Mononuclear cell (primary cell): ENCODE measurements around the gene TSHZ2. TPM values are rescaled to one million over a fixed set of nuclear protein-coding genes. Genes with fewer than 3 reads are reported as not detected.

Experiments used
- H3K27me3 ChIP-seq: 2 replicates; pipeline ENCODE4 v1.6.0; 2011; ENCODE audit warnings: low read length, control low read depth; ENCODE audit not compliant: insufficient read depth
- H3K4me1 ChIP-seq: 2 replicates; pipeline ENCODE4 v1.5.1; 2011; ENCODE audit warnings: mild to moderate bottlenecking, low read length, control low read depth; ENCODE audit not compliant: insufficient read depth
- H3K4me3 ChIP-seq: 2 replicates; pipeline ENCODE4 v1.5.1; 2011; ENCODE audit warnings: mild to moderate bottlenecking, low read length, moderate library complexity
- H3K9me3 ChIP-seq: 2 replicates; pipeline ENCODE4 v1.5.1; 2011; ENCODE audit warnings: low read depth, mild to moderate bottlenecking, control low read depth, low read length
- total RNA-seq: library from RNA; depleted of rRNA; stranded (reverse); fragments of >200 nt; gene quantifications from one replicate; pipeline ENCODE4 v1.2.3, GENCODE V29; 2012

TSHZ2 gene
- total RNA-seq, 1 donor: 21.3 TPM

GRCh38 chr20:53270792-53271375 is 298.7 kb downstream of the TSHZ2 start:
- Histone ChIP-seq H3K4me3 (no peak overlapping the region), H3K9me3 (no peaks in the 10 kb centered on the region), H3K4me1 (no peaks in the 10 kb centered on the region), H3K27me3 (no peaks in the 10 kb centered on the region)

GRCh38 chr20:53274365-53274764 is 302.2 kb downstream of the TSHZ2 start:
- H3K4me1 ChIP-seq: no peaks in the 10 kb centered on the region
- H3K27me3 ChIP-seq: no peaks in the 10 kb centered on the region
- H3K4me3 ChIP-seq: no peak overlapping the region
- no peaks in the 10 kb centered on the region for H3K9me3 ChIP-seq

- Histone ChIP-seq H3K9me3 (no peaks in the 10 kb centered on the region), H3K4me3 (no peak overlapping the region), H3K27me3 (no peaks in the 10 kb centered on the region), H3K4me1 (no peaks in the 10 kb centered on the region)
These were observed 302.6 kb downstream of the TSHZ2 start for GRCh38 chr20:53274807-53275206.

- H3K4me3 ChIP-seq: no peak overlapping the region
- no peaks in the 10 kb centered on the region for H3K27me3 ChIP-seq
- H3K9me3 ChIP-seq: no peaks in the 10 kb centered on the region
- no peaks in the 10 kb centered on the region for H3K4me1 ChIP-seq
These were observed 304.0 kb downstream of the TSHZ2 start for GRCh38 chr20:53276143-53276542.

GRCh38 chr20:53278555-53278954 is 306.4 kb downstream of the TSHZ2 start:
- H3K9me3 ChIP-seq: no peaks in the 10 kb centered on the region
- no peaks in the 10 kb centered on the region for H3K27me3 ChIP-seq
- H3K4me1 ChIP-seq: no peaks in the 10 kb centered on the region
- no peak overlapping the region for H3K4me3 ChIP-seq

- Histone ChIP-seq H3K4me1 (no peaks in the 10 kb centered on the region), H3K9me3 (no peaks in the 10 kb centered on the region), H3K27me3 (no peaks in the 10 kb centered on the region), H3K4me3 (no peak overlapping the region)
These were observed 307.6 kb downstream of the TSHZ2 start for GRCh38 chr20:53279735-53280134.

GRCh38 chr20:53281557-53282117 is 309.5 kb downstream of the TSHZ2 start:
- no peaks in the 10 kb centered on the region for H3K9me3 ChIP-seq
- no peaks in the 10 kb centered on the region for H3K4me1 ChIP-seq
- H3K27me3 ChIP-seq: no peaks in the 10 kb centered on the region
- H3K4me3 ChIP-seq: no peak overlapping the region

- no peaks in the 10 kb centered on the region for H3K9me3 ChIP-seq
- no peak overlapping the region for H3K4me3 ChIP-seq
- H3K4me1 ChIP-seq: no peaks in the 10 kb centered on the region
- no peaks in the 10 kb centered on the region for H3K27me3 ChIP-seq
These were observed 310.2 kb downstream of the TSHZ2 start for GRCh38 chr20:53282217-53282955.

- Histone ChIP-seq H3K27me3 (no peaks in the 10 kb centered on the region), H3K9me3 (no peaks in the 10 kb centered on the region), H3K4me3 (no peak overlapping the region), H3K4me1 (no peaks in the 10 kb centered on the region)
These were observed 310.9 kb downstream of the TSHZ2 start for GRCh38 chr20:53283011-53283410.

- no peaks in the 10 kb centered on the region for H3K9me3 ChIP-seq
- H3K4me1 ChIP-seq: no peaks in the 10 kb centered on the region
- H3K27me3 ChIP-seq: no peaks in the 10 kb centered on the region
- H3K4me3 ChIP-seq: no peak overlapping the region
These were observed 311.4 kb downstream of the TSHZ2 start for GRCh38 chr20:53283597-53283996.

- Histone ChIP-seq H3K4me3 (no peak overlapping the region), H3K27me3 (no peaks in the 10 kb centered on the region), H3K9me3 (no peaks in the 10 kb centered on the region), H3K4me1 (no peaks in the 10 kb centered on the region)
These were observed 312.1 kb downstream of the TSHZ2 start for GRCh38 chr20:53284256-53284655.

- no peak overlapping the region for H3K4me3 ChIP-seq
- H3K4me1 ChIP-seq: no peaks in the 10 kb centered on the region
- no peaks in the 10 kb centered on the region for H3K9me3 ChIP-seq
- H3K27me3 ChIP-seq: no peaks in the 10 kb centered on the region
These were observed 312.5 kb downstream of the TSHZ2 start for GRCh38 chr20:53284696-53285095.

GRCh38 chr20:53287357-53288042 is 315.3 kb downstream of the TSHZ2 start:
- Histone ChIP-seq H3K9me3 (no peaks in the 10 kb centered on the region), H3K4me3 (no peak overlapping the region), H3K4me1 (no peaks in the 10 kb centered on the region), H3K27me3 (no peaks in the 10 kb centered on the region)

- Histone ChIP-seq H3K9me3 (no peaks in the 10 kb centered on the region), H3K4me1 (no peaks in the 10 kb centered on the region), H3K4me3 (no peak overlapping the region), H3K27me3 (no peaks in the 10 kb centered on the region)
These were observed 319.4 kb downstream of the TSHZ2 start for GRCh38 chr20:53291548-53291947.

- H3K4me1 ChIP-seq: no peaks in the 10 kb centered on the region
- no peaks in the 10 kb centered on the region for H3K9me3 ChIP-seq
- H3K4me3 ChIP-seq: no peak overlapping the region
- no peaks in the 10 kb centered on the region for H3K27me3 ChIP-seq
These were observed 320.2 kb downstream of the TSHZ2 start for GRCh38 chr20:53292347-53292746.
